Skeletal muscle satellite cell (primary cell): ENCODE results near the gene POU5F1.
A peak's percentile ranks its signal among the peaks of the same experiment; 100 is the strongest.

Source experiments
- H3K27me3 ChIP-seq: 2 replicates; pipeline ENCODE4 v1.7.0; 2013; ENCODE audit warnings: low read length; ENCODE audit not compliant: control insufficient read depth, insufficient read depth
- H3K36me3 ChIP-seq: 2 replicates; pipeline ENCODE4 v1.7.0; 2013; ENCODE audit warnings: mild to moderate bottlenecking, control low read depth, low read length; ENCODE audit not compliant: insufficient read depth
- H3K4me1 ChIP-seq: 2 replicates; pipeline ENCODE4 v1.7.0; 2013; ENCODE audit warnings: low read length; ENCODE audit not compliant: control insufficient read depth, insufficient read depth
- H3K4me2 ChIP-seq: 2 replicates; pipeline ENCODE4 v1.7.0; 2013; ENCODE audit warnings: mild to moderate bottlenecking, low read length
- H3K4me3 ChIP-seq: 2 replicates; pipeline ENCODE4 v1.7.0; 2013; ENCODE audit warnings: low read length
- H3K9ac ChIP-seq: 2 replicates; pipeline ENCODE4 v1.7.0; 2013; ENCODE audit warnings: mild to moderate bottlenecking, low read depth, low read length, moderate library complexity
- H3K9me3 ChIP-seq: replicated peaks from 2 replicates; pipeline ENCODE4 v1.7.0; 2013; ENCODE audit warnings: mild to moderate bottlenecking, control low read depth, low read length

The POU5F1 gene

GRCh38 chr6:31162463-31163165 is 7.9 kb downstream of the POU5F1 start:
- H3K36me3 ChIP-seq: peaks cover 16% of the 10 kb centered on the region
- H3K27me3 ChIP-seq: no peaks in the 10 kb centered on the region
- no peak overlapping the region for H3K4me2 ChIP-seq
- no peak overlapping the region for H3K9ac ChIP-seq
- H3K4me1 ChIP-seq: peaks cover 13% of the 10 kb centered on the region
- no peak overlapping the region for H3K4me3 ChIP-seq
- H3K9me3 ChIP-seq: no peaks in the 10 kb centered on the region

- Histone ChIP-seq H3K36me3 (peaks cover 16% of the 10 kb centered on the region), H3K4me1 (peaks cover 17% of the 10 kb centered on the region), H3K4me3 (no peak overlapping the region)
Observed at GRCh38 chr6:31161216-31162126, 9.0 kb downstream of the POU5F1 start.

GRCh38 chr6:31158863-31159855 is 11.3 kb downstream of the POU5F1 start:
- H3K4me3 ChIP-seq: peak overlapping the region; percentile 83
- peaks cover 24% of the 10 kb centered on the region for H3K36me3 ChIP-seq
- no peaks in the 10 kb centered on the region for H3K27me3 ChIP-seq
- peaks cover 17% of the 10 kb centered on the region for H3K4me1 ChIP-seq
- no peaks in the 10 kb centered on the region for H3K9me3 ChIP-seq
- peak overlapping the region; percentile 85 for H3K9ac ChIP-seq
- peak overlapping the region; percentile 93 for H3K4me2 ChIP-seq

More at GRCh38 chr6:31161216-31162126, 9.0 kb downstream of the POU5F1 start:
- no peaks in the 10 kb centered on the region for H3K27me3 ChIP-seq
- no peak overlapping the region for H3K9ac ChIP-seq
- H3K9me3 ChIP-seq: no peaks in the 10 kb centered on the region
- H3K4me2 ChIP-seq: no peak overlapping the region

GRCh38 chr6:31158140-31158862 is 12.2 kb downstream of the POU5F1 start, which contains the start of gene TCF19:
TSS of gene TCF19 (plus strand) at chr6:31158589. CDS start at chr6:31159470, 881 bp downstream.
- Histone ChIP-seq H3K9ac (peak within 1 kb of the TSS; percentile 87), H3K27me3 (no peaks in the 10 kb centered on the region), H3K9me3 (no peaks in the 10 kb centered on the region), H3K4me3 (peak within 1 kb of the TSS; percentile 84), H3K4me2 (peak within 1 kb of the TSS; percentile 93), H3K4me1 (peaks cover 17% of the 10 kb centered on the region), H3K36me3 (peaks cover 21% of the 10 kb centered on the region)

- H3K4me3 ChIP-seq: peak within 1 kb of the TSS; percentile 84
- peaks cover 18% of the 10 kb centered on the region for H3K36me3 ChIP-seq
- H3K4me1 ChIP-seq: peaks cover 17% of the 10 kb centered on the region
- H3K27me3 ChIP-seq: no peaks in the 10 kb centered on the region
- no peaks in the 10 kb centered on the region for H3K9me3 ChIP-seq
- peak within 1 kb of the TSS; percentile 93 for H3K4me2 ChIP-seq
- peak within 1 kb of the TSS; percentile 87 for H3K9ac ChIP-seq
Observed at GRCh38 chr6:31157513-31158139, 12.9 kb downstream of the POU5F1 start, which contains the start of gene CCHCR1. TSS of gene CCHCR1 (minus strand) at chr6:31157802. CDS start at chr6:31157600, 202 bp downstream.

GRCh38 chr6:31156641-31157040 is 13.8 kb downstream of the POU5F1 start:
- H3K4me3 ChIP-seq: no peak overlapping the region
- H3K9ac ChIP-seq: no peak overlapping the region
- H3K4me1 ChIP-seq: peaks cover 17% of the 10 kb centered on the region
- H3K4me2 ChIP-seq: peak overlapping the region; percentile 87
- peaks cover 9% of the 10 kb centered on the region for H3K36me3 ChIP-seq
- no peaks in the 10 kb centered on the region for H3K27me3 ChIP-seq
- no peaks in the 10 kb centered on the region for H3K9me3 ChIP-seq

- no peaks in the 10 kb centered on the region for H3K9me3 ChIP-seq
- H3K4me3 ChIP-seq: no peak overlapping the region
- H3K27me3 ChIP-seq: no peaks in the 10 kb centered on the region
- H3K36me3 ChIP-seq: peaks cover 8% of the 10 kb centered on the region
- no peak overlapping the region for H3K9ac ChIP-seq
- no peak overlapping the region for H3K4me2 ChIP-seq
- peaks cover 11% of the 10 kb centered on the region for H3K4me1 ChIP-seq
Observed at GRCh38 chr6:31154436-31154835, 16.0 kb downstream of the POU5F1 start.

GRCh38 chr6:31152781-31153180 is 17.7 kb downstream of the POU5F1 start:
- H3K4me1 ChIP-seq: peaks cover 4% of the 10 kb centered on the region
- no peak overlapping the region for H3K4me2 ChIP-seq
- no peak overlapping the region for H3K4me3 ChIP-seq
- H3K27me3 ChIP-seq: no peaks in the 10 kb centered on the region
- no peak overlapping the region for H3K9ac ChIP-seq
- peaks cover 11% of the 10 kb centered on the region for H3K36me3 ChIP-seq
- no peaks in the 10 kb centered on the region for H3K9me3 ChIP-seq

GRCh38 chr6:31149827-31150447 is 20.5 kb downstream of the POU5F1 start:
- Histone ChIP-seq H3K36me3 (peaks cover 3% of the 10 kb centered on the region), H3K27me3 (no peaks in the 10 kb centered on the region), H3K4me1 (no peaks in the 10 kb centered on the region), H3K9me3 (no peaks in the 10 kb centered on the region), H3K4me2 (no peak overlapping the region), H3K4me3 (no peak overlapping the region), H3K9ac (no peak overlapping the region)

GRCh38 chr6:31145386-31145785 is 25.1 kb downstream of the POU5F1 start:
- Histone ChIP-seq H3K4me3 (no peak overlapping the region), H3K4me2 (no peak overlapping the region), H3K9ac (no peak overlapping the region), H3K9me3 (no peaks in the 10 kb centered on the region), H3K4me1 (peaks cover 6% of the 10 kb centered on the region), H3K36me3 (peaks cover 15% of the 10 kb centered on the region), H3K27me3 (no peaks in the 10 kb centered on the region)
